GM19468 (cell line): Measurements from ENCODE around the gene PLD3.
"Not testable (repeated sequence)": the region's sequence is repeated elsewhere in the genome, so short reads cannot be mapped to it uniquely, and the experiment has no call there.

Experiments used
- ATAC-seq: cut with Tn5 transposase; IDR thresholded peaks from one replicate; pipeline ENCODE4 v1.9.1; 2021; ENCODE audit warnings: mild to moderate bottlenecking, moderate library complexity, moderate number of reproducible peaks; ENCODE audit not compliant: unreplicated experiment; ENCODE audit errors: extremely low read depth

The PLD3 gene

GRCh38 chr19:40331052-40331451, 17.4 kb upstream of the PLD3 start:
- no peak for ATAC-seq

DNA sequence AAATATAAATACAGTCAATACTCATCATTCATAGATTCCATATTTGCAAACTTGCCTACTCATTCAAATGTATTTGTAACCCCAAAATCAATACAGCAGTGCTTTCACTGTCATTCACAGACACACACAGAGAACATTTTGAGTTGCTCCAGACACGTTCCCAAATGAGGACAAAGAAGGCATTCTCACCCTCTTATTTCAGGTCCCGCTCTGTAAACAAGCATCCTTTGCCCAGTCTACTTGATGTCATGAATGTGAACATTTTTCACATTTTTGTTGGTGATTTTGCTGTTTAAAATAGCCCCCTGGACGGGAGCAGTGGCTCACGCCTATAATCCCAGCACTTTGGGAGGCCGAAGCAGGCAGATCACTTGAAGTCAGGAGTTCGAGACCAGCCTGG, 15.8 kb upstream of the PLD3 start:
- ATAC-seq = no peak

GRCh38 chr19:40333083-40333482, 15.4 kb upstream of the PLD3 start:
- not testable (repeated sequence) for ATAC-seq

DNA sequence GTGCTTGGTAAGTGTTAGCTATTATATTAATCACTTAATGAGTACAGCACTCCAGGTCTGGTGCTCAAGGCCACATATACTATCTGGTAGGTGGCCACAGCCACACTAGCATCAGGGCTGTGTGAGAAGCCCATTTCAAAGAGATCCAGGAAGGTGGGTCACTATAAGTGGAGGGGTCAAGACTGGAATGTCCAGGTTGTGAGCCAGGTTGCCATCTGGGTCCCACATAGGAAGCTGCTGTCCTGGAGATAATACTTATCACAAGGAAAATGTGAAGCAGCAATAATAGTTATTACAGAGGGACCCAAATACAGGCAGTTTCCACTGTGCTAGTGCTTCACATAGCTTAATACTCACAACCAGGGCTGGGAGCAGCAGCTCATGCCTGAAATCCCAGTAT, 13.4 kb upstream of the PLD3 start:
- no peak for ATAC-seq

DNA sequence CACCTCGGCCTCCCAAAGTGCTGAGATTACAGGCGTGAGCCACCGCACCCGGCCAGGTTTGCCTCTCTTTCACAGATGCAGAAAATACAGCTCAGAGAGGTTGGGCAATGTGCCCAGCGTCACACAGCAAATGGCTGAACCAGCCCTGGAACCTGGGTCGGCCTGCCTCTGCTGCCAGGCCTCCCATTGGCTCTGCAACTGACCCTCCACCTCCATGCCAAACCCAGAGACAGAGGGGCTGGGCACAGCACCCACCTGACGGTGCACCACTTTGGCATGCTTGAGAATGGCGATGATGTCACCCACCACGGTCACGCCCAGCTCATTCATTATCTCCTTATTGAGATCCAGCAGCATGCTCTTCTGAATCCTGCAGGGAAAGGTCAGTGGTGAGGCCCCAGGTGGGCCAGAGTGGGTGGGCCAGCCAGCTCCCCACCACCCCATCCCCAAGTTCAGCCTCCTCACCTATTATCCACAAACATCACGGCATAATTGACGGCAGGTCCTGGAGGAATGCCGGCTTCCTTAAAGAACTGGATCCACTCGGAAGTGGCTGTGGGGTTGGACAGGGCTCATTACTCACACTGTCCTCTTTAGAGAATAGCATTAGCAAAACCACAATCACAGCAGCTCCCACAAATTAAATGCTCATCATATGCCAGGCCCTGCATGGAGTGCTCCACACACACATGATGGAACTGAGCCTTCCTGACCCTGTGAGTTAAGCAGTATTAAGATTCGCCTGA, 12.5 kb upstream of the PLD3 start:
- ATAC-seq = no peak

DNA sequence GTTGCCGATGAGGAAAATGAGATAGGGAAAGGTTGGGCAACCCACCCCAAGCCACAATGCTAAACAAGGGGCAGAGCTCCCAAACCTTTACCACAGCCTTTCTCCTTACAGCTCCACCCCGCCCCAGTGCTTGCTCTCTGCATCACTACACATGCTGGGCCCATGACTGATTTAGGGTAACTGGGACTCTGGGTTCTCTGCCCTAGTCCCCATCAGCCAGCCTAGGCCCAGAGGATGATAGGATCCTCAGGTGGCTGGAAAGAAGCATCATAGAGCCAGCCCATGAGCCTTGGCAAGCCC, 11.9 kb upstream of the PLD3 start:
- ATAC-seq = no peak

DNA sequence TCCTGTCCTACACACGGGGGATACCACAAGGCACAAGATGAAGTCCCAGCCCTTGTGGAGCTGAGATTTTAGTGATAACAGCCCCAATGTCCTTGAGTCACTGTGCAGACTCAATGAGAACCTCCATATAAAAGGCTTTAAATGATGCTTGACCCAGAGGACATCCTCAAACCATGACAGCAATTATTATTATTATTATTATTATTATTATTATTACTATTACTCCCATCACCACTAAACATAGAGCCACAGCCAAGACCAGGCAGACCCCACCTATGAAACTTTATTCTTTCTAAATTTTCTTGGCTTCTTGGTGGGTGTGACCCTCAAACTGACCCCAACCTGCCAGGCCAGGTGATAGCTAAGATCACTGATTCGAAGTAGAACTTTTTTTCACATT, 11.4 kb upstream of the PLD3 start:
- no peak for ATAC-seq

- ATAC-seq = no peak
These were observed 10.9 kb upstream of the PLD3 start for GRCh38 chr19:40337594-40337993.

- no peak for ATAC-seq
These were observed 9.3 kb upstream of the PLD3 start for GRCh38 chr19:40339018-40339728.

GRCh38 chr19:40341601-40342482, 6.7 kb upstream of the PLD3 start:
- no peak for ATAC-seq

DNA sequence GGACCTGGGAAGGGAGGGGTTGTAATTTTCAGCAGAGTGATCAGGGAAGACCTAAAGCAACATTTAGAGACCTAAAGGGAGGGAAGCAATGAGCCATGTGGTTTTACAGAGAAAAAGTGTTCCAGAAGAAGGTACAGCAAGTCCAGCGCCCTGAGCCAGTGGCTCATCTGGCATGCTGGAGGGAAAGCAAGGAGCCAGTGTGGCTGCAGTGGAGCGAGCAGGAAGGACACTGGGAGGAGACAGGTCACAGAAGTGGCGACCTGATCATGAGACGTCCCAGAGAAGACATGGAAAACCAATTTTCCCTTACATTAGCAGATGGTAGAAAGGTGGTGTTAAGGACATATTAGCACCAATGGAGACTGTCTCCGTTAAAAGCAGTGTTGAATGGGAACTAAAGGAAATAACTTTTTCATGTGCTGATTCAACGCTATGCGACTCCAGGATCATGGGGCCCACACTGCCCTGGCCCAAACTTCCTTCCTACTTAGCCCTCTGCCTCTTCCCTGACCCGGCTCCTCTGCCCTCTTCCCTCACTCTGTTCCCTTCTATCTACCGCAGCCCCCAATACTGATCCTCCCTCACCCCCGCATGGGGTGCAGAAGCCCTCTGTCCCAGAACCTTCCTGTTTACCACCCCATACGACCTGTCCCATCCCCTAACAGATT, 5.7 kb upstream of the PLD3 start:
- ATAC-seq = no peak

GRCh38 chr19:40344422-40344821, 4.1 kb upstream of the PLD3 start:
- no peak for ATAC-seq

DNA sequence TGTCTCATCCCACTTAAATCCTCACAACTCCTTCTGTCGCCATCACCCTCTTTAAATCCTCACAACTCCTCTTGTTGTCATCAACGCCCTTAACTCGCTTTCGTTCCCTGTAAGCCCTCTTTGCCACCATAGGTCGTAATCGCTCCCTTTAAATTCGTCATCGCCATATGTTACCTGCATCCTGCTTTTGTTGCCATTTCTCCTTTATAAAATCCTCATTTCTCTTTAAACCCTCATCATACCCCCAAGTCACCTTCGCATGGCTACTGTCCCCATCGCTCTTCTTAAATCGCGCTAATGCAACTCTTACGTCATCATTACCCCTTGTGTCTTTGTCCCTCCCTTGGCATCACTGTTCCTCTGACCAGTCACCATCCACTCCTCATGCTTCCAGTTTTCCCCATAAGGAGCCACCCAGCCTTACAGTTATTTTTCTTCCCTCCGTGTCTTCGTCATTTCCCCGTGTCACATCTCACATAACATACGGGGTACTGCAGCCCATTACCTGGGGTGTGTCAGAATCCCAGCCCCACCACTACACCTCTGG, 539 bp downstream of the PLD3 start:
- ATAC-seq = no peak

- no peak for ATAC-seq
These were observed 7.6 kb downstream of the PLD3 start for GRCh38 chr19:40355975-40356680.

GRCh38 chr19:40356681-40357595, 8.4 kb downstream of the PLD3 start:
- no peak for ATAC-seq

DNA sequence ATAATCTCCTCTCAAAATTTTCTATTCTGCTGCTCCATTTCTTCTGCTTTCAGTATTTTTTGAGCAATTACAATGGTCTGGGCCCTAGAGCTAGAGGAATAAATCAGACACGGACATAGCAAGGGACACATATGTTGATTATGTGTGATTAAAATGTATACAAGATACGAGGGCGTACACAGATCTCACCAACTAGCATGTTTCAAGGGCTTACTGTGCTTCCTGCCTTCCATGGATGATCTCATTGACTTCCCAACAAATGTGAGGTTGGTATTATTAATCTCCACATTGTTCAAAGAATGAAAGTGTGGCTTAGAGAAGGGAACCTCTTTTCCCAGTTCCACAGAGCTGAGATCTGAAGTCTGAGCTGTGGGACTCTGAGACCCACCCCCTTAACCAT, 9.1 kb downstream of the PLD3 start:
- ATAC-seq = no peak

GRCh38 chr19:40358773-40359172, 10.3 kb downstream of the PLD3 start:
- no peak for ATAC-seq

DNA sequence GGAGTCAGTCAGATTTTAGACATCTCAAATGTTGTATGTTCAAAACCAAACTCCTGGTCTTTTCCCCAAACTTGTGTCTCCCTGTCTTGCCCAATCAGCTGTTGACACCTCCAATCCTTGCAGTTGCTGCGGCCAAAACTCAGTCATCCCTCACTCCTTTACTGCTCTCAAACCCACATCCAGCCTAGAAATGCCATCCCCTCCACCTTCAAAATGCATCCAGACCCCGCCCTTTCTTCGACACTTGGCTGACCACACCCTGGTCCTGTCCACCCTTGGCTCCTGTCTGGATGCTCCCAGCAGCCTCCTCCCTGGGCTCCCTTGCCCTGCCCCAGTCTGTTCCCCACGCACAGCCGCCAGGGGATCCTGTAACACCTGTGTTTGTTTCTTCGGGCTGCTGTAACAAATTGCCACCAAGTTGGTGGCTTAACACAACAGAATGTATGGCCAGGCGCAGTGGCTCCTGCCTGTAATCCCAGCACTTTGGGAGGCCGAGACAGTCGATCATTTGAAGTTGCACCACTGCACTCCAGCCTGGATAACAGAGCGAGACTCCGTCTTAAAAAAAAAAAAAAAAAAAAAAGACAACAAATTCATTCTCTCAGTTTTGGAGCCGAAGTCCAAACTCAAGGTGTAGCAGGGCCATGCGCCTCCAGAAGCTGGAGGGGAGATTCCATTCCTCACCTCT, 11.7 kb downstream of the PLD3 start:
- ATAC-seq = no peak
